Thoracic aorta (tissue), 2 donors: ENCODE results near the gene NHLRC2. TPM values are rescaled to one million over a fixed set of nuclear protein-coding genes. Genes with fewer than 3 reads are reported as not detected.

Experiments
- ATAC-seq: fragments of 150-250 bp; one replicate; pipeline ENCODE4 v1.8.0; 2017; ENCODE audit warnings: low read depth; ENCODE audit not compliant: insufficient number of reproducible peaks, low FRiP score
- DNase-seq: peaks from one replicate; pipeline ENCODE4 v3.0.0-alpha.2; 2020; ENCODE audit warnings: low spot score
- H3K27ac ChIP-seq, 2 donors: fragments of 200-600 bp; sonication (generic); 1 replicate in 1 of 2; 2 replicates in 1 of 2; pipeline ENCODE4 v1.5.1; 2016; ENCODE audit warnings: mild to moderate bottlenecking in 2 of 2, moderate library complexity in 2 of 2
- H3K27me3 ChIP-seq: fragments of 200-600 bp; sonication (generic); replicated peaks from 2 replicates; pipeline ENCODE4 v1.6.0; 2016; ENCODE audit warnings: mild to moderate bottlenecking; ENCODE audit not compliant: insufficient read depth
- H3K36me3 ChIP-seq: fragments of 200-600 bp; sonication (generic); one replicate; pipeline ENCODE4 v1.5.1; 2016
- H3K4me1 ChIP-seq, 2 donors: fragments of 200-600 bp; sonication (generic); 1 replicate in 1 of 2; 2 replicates in 1 of 2; pipeline versions ENCODE4 v1.5.1 to v1.6.0; 2016; ENCODE audit warnings: low read depth in 2 of 2, mild to moderate bottlenecking in 1 of 2; ENCODE audit not compliant: control insufficient read depth in 1 of 2
- H3K4me3 ChIP-seq: fragments of 200-600 bp; sonication (generic); 2 replicates; pipeline ENCODE4 v1.5.1; 2016; ENCODE audit warnings: mild to moderate bottlenecking
- H3K9me3 ChIP-seq: fragments of 200-600 bp; sonication (generic); 2 replicates; pipeline ENCODE4 v1.5.1; 2016
- total RNA-seq, 2 donors: library from RNA; depleted of rRNA; stranded (reverse); fragments of >200 nt; gene quantifications; one replicate each; pipeline versions ENCODE4 v1.1.0 to v1.2.3, GENCODE V29; 2016
- TF ChIP-seq, protein P1 (sequence below): fragments of 200-600 bp; sonication (generic); IDR thresholded peaks from one replicate; pipeline ENCODE4 v1.5.1; 2019; ENCODE audit warnings: antibody characterized with exemption

Gene NHLRC2
- total RNA-seq, 2 donors from 2014 or later, result 21.9 to 56.5 TPM

DNA sequence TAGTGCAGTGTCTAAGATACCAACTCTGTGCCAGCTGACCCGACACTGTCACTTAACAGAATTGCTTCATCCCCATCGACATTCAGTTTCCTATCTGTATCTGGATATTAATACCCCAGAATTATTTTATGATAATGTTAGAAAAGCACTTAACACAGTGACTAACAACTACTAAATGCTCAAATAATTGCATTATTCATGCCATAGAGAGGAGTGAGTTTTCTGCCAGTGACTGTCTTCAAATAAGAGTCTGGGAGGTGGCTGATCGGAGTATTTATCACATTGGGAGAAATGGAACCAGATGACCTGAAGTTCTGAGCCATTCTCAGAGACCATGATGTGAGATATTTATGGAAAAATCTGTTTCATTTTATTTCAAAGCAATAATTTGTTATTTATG, 65.7 kb downstream of the NHLRC2 start:
- DNase-seq (no peak), ATAC-seq (no peak)
- no peak overlapping the region for H3K27ac ChIP-seq
- H3K4me1 ChIP-seq, result no peaks in the 10 kb centered on the region
- no peaks in the 10 kb centered on the region for H3K9me3 ChIP-seq
- no peak overlapping the region for H3K4me3 ChIP-seq
- H3K36me3 ChIP-seq, result no peaks in the 10 kb centered on the region
- no peaks in the 10 kb centered on the region for H3K27me3 ChIP-seq
- TF ChIP-seq, protein P1, sequence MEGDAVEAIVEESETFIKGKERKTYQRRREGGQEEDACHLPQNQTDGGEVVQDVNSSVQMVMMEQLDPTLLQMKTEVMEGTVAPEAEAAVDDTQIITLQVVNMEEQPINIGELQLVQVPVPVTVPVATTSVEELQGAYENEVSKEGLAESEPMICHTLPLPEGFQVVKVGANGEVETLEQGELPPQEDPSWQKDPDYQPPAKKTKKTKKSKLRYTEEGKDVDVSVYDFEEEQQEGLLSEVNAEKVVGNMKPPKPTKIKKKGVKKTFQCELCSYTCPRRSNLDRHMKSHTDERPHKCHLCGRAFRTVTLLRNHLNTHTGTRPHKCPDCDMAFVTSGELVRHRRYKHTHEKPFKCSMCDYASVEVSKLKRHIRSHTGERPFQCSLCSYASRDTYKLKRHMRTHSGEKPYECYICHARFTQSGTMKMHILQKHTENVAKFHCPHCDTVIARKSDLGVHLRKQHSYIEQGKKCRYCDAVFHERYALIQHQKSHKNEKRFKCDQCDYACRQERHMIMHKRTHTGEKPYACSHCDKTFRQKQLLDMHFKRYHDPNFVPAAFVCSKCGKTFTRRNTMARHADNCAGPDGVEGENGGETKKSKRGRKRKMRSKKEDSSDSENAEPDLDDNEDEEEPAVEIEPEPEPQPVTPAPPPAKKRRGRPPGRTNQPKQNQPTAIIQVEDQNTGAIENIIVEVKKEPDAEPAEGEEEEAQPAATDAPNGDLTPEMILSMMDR, result no peak

- Histone ChIP-seq H3K4me3 (no peak overlapping the region), H3K9me3 (no peaks in the 10 kb centered on the region), H3K27ac (no peak overlapping the region), H3K36me3 (no peaks in the 10 kb centered on the region), H3K27me3 (no peaks in the 10 kb centered on the region), H3K4me1 (no peaks in the 10 kb centered on the region)
- TF ChIP-seq, protein P1, result no peak
- DNase-seq (no peak), ATAC-seq (no peak)
Measured at GRCh38 chr10:113920875-113921274, 66.4 kb downstream of the NHLRC2 start.

GRCh38 chr10:113921561-113922370, 67.3 kb downstream of the NHLRC2 start:
- Histone ChIP-seq H3K4me3 (no peak overlapping the region), H3K4me1 (no peaks in the 10 kb centered on the region), H3K9me3 (no peaks in the 10 kb centered on the region), H3K27me3 (no peaks in the 10 kb centered on the region), H3K27ac (no peak overlapping the region), H3K36me3 (no peaks in the 10 kb centered on the region)
- TF ChIP-seq, protein P1, result no peak
- ATAC-seq (no peak), DNase-seq (no peak)

DNA sequence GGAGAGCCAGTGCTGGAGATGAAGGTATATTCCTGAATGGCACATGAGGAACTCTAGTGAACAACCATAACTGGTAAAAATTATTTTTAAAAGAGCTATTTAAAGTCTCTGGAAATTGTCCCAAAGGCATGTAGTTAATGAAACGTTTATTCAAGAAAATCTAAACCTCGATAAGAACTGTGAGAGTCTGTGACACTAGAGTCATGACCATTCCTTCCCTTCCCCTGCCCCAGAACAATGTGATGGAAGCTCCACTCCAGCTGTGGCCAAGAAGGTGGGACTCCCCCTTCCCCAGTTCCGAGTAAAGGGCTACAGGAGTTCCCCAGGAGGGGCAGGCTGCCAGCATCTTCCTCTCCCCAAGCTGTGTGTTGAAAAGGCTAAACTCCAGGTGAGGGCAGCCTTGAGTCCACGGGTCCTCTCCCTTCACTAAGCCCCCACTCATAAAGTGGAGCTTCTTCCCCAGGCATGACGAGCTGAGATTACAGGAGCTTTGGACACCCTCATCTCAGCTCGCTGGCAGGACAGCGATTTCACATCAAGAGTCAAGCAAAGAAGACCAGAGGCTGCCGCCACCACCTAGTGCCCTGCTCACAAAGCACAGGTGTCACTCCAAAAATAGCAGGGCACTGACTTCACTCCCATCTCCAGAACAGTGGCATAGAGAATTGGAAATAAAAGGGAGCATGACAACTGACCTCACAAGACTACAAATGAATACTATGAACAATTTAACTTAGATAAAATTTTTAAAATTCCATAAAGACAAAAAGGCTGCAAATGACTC, 68.5 kb downstream of the NHLRC2 start:
- TF ChIP-seq, protein P1, result no peak
- ATAC-seq, result no peak
- H3K27ac ChIP-seq, result no peak overlapping the region
- no peak for DNase-seq
- H3K4me1 ChIP-seq, result no peaks in the 10 kb centered on the region
- H3K4me3 ChIP-seq, result no peak overlapping the region
- H3K27me3 ChIP-seq, result no peaks in the 10 kb centered on the region
- no peaks in the 10 kb centered on the region for H3K9me3 ChIP-seq
- H3K36me3 ChIP-seq, result no peaks in the 10 kb centered on the region

DNA sequence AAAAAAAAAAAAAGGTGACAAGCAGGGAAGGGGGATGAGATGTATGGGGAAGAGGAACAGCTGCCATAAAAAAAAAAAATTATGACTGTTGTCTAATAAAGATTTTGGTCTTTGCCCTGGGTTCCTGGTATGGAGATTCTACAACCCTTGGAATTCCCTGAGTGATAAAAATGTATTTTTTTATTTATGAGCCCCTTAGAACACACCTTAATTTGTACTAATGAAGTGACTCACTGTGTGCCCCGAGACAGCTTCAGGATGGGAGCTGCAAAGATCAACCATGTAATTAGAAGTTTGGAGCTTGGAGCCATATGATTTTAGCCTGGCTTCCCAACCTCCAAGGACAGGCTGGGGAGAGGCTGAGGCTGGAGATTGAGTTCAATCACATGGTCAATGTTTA, 69.7 kb downstream of the NHLRC2 start:
- TF ChIP-seq, protein P1, result no peak
- no peaks in the 10 kb centered on the region for H3K27me3 ChIP-seq
- H3K9me3 ChIP-seq, result no peaks in the 10 kb centered on the region
- H3K4me1 ChIP-seq, result no peaks in the 10 kb centered on the region
- ATAC-seq, result no peak
- H3K27ac ChIP-seq, result no peak overlapping the region
- no peak for DNase-seq
- H3K36me3 ChIP-seq, result no peaks in the 10 kb centered on the region
- no peak overlapping the region for H3K4me3 ChIP-seq
